Stimulated activated CD8-positive, alpha-beta memory T cell treated with anti-CD3 and anti-CD28 coated beads, Interleukin-12 subunit alpha, Interleukin-12 subunit beta, amount 100 ng/mL, for 24 hours (primary cell): ENCODE data around the gene TMEM39B.
"Not testable (repeated sequence)": the region's sequence is repeated elsewhere in the genome, so short reads cannot be mapped to it uniquely, and the experiment has no call there.

Experiments used
- DNase-seq: peaks from one replicate; pipeline ENCODE4 v3.0.0-alpha.2; 2020; ENCODE audit errors: extremely low read depth

The TMEM39B gene

GRCh38 chr1:32111789-32112188, 39.0 kb downstream of the TMEM39B start:
- no peak for DNase-seq

- DNase-seq, result no peak
Measured at GRCh38 chr1:32112806-32113375, 40.2 kb downstream of the TMEM39B start.

- not testable (repeated sequence) for DNase-seq
Measured at GRCh38 chr1:32113436-32113835, 40.7 kb downstream of the TMEM39B start.

- no peak for DNase-seq
Measured at GRCh38 chr1:32114420-32114819, 41.7 kb downstream of the TMEM39B start.

GRCh38 chr1:32115496-32115895, 42.8 kb downstream of the TMEM39B start:
- DNase-seq, result no peak

- DNase-seq, result no peak
Measured at GRCh38 chr1:32116531-32116930, 43.8 kb downstream of the TMEM39B start.

GRCh38 chr1:32122151-32122550, 49.4 kb downstream of the TMEM39B start:
- no peak for DNase-seq

GRCh38 chr1:32123361-32123760, 50.6 kb downstream of the TMEM39B start:
- not testable (repeated sequence) for DNase-seq

GRCh38 chr1:32125313-32125712, 52.6 kb downstream of the TMEM39B start:
- DNase-seq, result no peak

- DNase-seq, result no peak
Measured at GRCh38 chr1:32126770-32127169, 54.0 kb downstream of the TMEM39B start.

GRCh38 chr1:32127409-32128198, 54.9 kb downstream of the TMEM39B start:
- no peak for DNase-seq

- no peak for DNase-seq
Measured at GRCh38 chr1:32128479-32128878, 55.7 kb downstream of the TMEM39B start.

GRCh38 chr1:32128964-32129363, 56.2 kb downstream of the TMEM39B start:
- DNase-seq, result no peak

GRCh38 chr1:32133950-32134280, 61.2 kb downstream of the TMEM39B start:
- DNase-seq, result not testable (repeated sequence)

- no peak for DNase-seq
Measured at GRCh38 chr1:32137111-32137510, 64.4 kb downstream of the TMEM39B start.

GRCh38 chr1:32138965-32139364, 66.2 kb downstream of the TMEM39B start:
- no peak for DNase-seq

GRCh38 chr1:32142446-32143301, 69.9 kb downstream of the TMEM39B start:
- DNase-seq, result no peak

- not testable (repeated sequence) for DNase-seq
Measured at GRCh38 chr1:32143302-32143695, 70.6 kb downstream of the TMEM39B start.

GRCh38 chr1:32144033-32144432, 71.3 kb downstream of the TMEM39B start:
- no peak for DNase-seq

- DNase-seq, result not testable (repeated sequence)
Measured at GRCh38 chr1:32147799-32148198, 75.1 kb downstream of the TMEM39B start.

- DNase-seq, result no peak
Measured at GRCh38 chr1:32150847-32151246, 78.1 kb downstream of the TMEM39B start.

GRCh38 chr1:32151319-32151787, 78.6 kb downstream of the TMEM39B start:
- no peak for DNase-seq
